GM18951 (cell line): ENCODE data around the gene NFU1.
"Not testable (repeated sequence)": the region's sequence is repeated elsewhere in the genome, so short reads cannot be mapped to it uniquely, and the experiment has no call there.

Experiments
- POLR2A ChIP-seq: IDR thresholded peaks from 4 replicates; pipeline ENCODE4 v1.6.1; 2011; ENCODE audit warnings: mild to moderate bottlenecking; ENCODE audit not compliant: insufficient read length, insufficient read depth; ENCODE audit errors: extremely low read depth
- in situ Hi-C: fragments of 300-500 bp; cut with MboI; formaldehyde crosslinking; loops from one replicate; pipeline ENCODE4 v1.12.0; 2022; ENCODE audit warnings: low sequenced_read_pairs, mixed read lengths, inconsistent platforms; ENCODE audit not compliant: unreplicated experiment

Gene NFU1

GRCh38 chr2:69376403-69376802 is 60.8 kb downstream of the NFU1 start:
- in situ Hi-C loops: no loop called here
- no peak for TF ChIP-seq POLR2A

DNA sequence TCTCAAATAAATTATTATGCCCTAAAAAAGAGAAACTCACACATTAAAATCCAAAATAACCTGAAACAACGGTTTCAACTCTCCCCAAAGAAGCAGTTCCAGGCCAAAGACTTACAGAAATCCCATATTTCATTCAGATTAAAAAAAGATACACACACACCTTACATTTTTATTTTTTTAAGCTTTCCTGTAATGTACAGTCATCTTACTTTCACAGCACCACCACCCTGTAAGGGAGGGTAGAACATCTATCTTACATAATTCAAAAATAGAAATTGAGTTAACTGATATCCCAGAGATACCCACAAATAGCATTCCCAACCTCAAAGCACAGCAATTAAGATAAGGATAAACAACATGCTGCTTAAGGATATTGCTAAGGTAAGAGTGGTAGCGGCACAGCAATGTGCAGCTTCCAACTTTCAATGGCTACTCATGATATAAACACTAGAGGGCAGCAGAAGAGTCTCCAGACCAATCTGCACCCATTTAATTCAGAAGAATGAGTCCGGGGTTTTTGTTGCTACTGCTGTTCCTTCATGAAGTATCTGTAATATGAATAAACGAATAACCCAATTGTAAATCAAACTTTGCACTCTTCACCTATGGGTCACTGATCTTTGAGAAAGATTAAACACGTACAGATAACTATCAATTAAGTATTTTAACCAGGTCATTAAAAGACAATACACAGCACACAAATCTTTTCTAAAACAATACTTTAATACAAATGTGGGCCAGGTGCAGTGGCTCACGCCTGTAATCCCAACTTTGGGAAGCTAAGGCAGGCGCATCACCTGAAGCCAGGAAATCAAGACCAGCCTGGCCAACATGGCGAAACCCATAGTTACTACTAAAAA is 61.5 kb downstream of the NFU1 start:
- in situ Hi-C loops: no loop called here

DNA sequence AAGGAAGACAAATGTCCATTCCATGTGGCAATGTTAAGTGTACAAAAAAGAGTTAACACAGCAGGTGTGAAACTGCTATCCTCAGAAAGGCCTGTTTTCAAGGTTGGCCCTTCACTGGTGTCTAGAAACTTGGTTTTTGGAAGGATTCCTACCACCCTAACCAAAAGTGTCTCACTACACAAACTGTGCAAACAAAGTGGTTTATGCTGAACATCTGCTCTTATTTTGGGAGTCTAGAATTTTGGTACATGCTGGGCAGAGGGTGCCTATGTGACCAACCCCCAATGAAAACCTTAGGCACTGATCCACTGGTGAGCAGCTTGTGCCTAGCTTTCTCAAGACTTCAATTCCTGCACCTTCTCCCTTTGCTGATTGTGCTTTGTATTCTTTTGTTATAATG is 64.5 kb downstream of the NFU1 start:
- TF ChIP-seq POLR2A: no peak

More for the DNA sequence above, 61.5 kb downstream of the NFU1 start:
- no peak for TF ChIP-seq POLR2A

DNA sequence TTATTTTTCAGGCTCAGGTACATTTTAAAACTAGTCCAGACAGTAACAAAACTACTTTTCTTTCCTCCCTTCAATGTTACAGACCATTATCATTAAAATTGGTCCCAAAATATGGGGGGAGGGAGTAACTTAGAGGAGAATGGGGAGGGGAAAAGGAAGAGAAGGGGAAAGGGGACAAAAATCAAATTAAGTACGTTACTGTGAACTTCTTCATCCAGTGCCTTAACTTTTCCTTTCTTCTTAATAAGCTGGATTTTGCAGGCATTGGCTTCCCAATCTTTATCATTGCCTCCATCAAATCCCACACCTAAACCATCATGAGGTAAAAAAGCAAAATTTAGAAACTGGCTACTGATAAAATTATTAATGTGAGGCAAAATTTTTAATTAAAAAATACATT is 67.4 kb downstream of the NFU1 start:
- TF ChIP-seq POLR2A: no peak
- in situ Hi-C loops: no loop called here

More for the DNA sequence above, 64.5 kb downstream of the NFU1 start:
- in situ Hi-C loops: no loop called here

DNA sequence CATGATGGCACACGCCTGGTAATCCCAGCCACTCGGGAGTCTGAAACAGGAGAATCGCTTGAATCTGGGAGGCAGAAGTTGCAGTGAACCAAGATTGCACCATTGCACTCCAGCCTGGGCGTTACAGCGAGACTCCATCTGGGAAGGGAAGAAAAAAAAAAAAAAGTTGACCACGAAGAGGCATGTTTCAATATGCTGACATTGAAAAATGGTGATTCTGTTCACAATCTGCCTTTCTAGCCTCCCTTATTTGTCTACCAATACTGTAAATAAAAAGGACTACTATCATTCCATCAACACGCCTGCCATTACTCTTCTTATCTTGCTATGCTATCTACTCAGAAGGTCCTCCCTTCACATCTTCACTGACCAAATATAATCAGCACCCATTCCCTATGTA is 68.6 kb downstream of the NFU1 start:
- TF ChIP-seq POLR2A: no peak
- in situ Hi-C loops: no loop called here

- TF ChIP-seq POLR2A: no peak
- in situ Hi-C loops: no loop called here
Observed at GRCh38 chr2:69359371-69359770, 77.9 kb downstream of the NFU1 start.

DNA sequence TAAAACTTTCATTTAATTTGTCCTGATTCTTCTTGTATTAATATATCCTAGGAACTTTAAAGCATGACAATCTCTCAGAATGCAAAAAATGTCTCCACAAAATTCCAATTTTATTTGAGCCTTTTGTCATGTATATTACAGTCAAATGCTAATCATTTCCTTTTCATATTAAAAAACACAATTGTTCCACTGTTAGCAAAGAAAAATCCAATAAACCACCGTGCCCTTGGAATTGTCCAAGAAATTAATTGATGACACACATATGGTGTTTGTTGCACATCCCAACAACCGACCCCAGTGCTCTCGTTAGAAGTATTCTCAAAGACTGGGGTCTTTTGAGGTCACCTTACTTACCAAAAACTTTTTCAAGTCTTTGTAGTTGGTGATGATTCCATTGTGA is 78.3 kb downstream of the NFU1 start:
- TF ChIP-seq POLR2A: no peak
- in situ Hi-C loops: no loop called here

DNA sequence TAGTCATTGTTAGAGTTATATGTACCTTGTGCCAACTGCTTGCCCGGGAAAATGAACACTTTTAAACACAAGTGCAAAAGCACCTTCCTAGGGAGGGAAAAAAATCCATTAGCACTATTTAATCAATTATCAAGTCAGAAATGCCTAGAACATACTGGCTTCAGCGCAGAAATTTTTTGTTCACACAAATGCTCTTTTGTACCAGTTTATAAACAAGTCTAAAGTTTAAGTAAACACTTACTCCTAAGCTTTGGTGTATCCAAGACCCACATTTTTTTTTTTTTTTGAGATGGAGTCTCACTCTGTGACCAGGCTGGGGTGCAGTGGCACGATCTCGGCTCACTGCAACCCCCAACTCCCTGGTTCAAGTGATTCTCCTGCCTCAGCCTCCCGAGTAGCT is 80.8 kb downstream of the NFU1 start:
- no peak for TF ChIP-seq POLR2A
- in situ Hi-C loops: no loop called here

- in situ Hi-C loops: not testable (repeated sequence)
Observed at GRCh38 chr2:69354976-69355375, 82.3 kb downstream of the NFU1 start.

DNA sequence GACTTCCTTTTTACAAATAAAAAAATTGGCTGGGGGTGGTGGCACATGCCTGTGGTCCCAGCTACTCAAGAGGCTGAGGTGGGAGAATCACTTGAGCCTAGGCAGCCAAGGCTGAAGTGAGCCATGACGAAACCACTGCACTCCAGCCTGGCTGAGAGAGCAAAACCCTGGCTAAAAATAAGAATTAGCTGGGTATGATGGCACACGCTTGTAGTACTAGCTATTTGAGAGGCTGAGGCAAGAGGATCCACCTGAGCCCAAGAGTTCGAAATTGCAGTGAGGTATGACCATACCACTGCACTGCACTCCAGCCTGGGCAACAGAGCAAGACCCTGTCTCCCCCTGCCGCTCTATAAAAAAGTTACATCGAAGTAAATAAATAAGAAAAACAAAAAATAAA is 83.9 kb downstream of the NFU1 start:
- in situ Hi-C loops: no loop called here

GRCh38 chr2:69348781-69349180 is 88.5 kb downstream of the NFU1 start:
- TF ChIP-seq POLR2A: no peak
- in situ Hi-C loops: no loop called here

More for the DNA sequence above, 83.9 kb downstream of the NFU1 start:
- TF ChIP-seq POLR2A: no peak
